Measurements from ENCODE around the gene IL3RA.
"Not testable (repeated sequence)": the region's sequence is repeated elsewhere in the genome, so short reads cannot be mapped to it uniquely, and the experiment has no call there.

Gene IL3RA

DNA sequence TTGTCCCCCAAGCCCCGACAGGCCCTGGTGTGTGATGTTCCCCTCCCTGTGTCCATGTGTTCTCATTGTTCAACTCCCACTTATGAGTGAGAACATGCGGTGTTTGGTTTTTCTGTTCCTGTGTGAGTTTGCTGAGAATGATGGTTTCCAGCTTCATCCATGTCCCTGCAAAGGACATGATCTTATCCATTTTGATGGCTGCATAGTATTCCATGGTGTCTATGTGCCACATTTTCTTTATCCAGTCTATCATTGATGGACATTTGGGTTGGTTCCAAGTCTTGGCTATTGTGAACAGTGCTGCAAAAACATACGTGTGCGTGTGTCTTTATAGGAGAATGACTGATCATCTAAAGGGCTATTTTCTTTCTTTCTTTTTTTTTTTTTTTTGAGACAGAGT is 4.2 kb upstream of the IL3RA start:
- not testable (repeated sequence) for DNase-seq

DNA sequence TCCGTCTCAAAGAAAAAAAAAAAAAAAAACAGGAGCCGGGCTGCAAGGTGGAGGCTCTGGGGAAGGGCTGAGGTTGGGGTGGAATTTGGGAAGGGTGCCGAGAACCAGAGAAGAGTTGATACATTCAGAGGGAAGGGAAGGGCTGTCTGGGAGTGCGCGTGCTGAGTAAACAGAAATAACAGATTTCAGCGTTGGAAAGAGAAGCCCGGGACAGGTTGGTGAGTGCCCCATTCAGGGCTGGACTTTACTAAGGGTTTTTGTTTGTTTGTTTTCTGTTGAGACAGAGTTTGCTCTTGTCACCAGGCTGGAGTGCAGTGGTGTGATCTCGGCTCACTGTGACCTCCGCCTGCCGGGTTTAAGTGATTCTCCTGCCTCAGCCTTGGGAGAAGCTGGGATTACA is 1.7 kb upstream of the IL3RA start:
- DNase-seq = no peak

DNA sequence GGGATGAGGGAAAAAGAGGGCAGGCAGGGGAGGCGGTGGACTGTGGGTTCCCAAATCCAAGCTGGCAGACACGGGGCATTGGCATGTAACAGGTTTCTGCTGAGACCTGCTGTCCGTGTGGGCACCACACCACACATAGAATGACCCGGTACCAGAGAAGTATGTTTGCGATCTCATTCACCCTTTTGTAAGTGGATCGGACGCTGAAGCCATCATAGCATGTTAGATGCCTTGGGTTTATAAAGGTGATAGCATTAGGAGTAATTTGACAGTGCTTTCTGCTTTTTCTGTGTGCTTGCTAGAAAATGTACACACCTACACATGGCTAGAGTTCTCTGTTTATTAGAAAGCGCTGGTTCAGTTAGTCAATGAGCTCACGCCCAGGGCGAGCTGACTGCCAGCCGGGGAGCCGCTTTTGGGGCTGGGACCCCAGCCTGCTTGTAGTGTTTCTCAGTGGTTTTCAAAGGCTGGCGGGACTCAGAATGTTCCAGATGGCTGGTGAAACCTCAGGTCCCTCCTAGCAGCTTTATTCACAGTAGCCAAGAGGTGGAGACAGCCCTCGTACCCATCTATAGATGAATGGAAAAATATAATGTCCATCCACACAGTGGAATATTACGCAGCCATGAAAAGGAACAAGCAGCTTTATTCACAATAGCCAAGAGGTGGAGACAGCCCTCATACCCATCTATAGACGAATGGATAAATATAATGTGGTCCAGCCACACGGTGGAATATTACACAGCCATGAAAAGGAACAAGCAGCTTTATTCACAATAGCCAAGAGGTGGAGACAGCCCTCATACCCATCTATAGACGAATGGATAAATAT is 579 bp downstream of the IL3RA start:
- no peak for DNase-seq

DNA sequence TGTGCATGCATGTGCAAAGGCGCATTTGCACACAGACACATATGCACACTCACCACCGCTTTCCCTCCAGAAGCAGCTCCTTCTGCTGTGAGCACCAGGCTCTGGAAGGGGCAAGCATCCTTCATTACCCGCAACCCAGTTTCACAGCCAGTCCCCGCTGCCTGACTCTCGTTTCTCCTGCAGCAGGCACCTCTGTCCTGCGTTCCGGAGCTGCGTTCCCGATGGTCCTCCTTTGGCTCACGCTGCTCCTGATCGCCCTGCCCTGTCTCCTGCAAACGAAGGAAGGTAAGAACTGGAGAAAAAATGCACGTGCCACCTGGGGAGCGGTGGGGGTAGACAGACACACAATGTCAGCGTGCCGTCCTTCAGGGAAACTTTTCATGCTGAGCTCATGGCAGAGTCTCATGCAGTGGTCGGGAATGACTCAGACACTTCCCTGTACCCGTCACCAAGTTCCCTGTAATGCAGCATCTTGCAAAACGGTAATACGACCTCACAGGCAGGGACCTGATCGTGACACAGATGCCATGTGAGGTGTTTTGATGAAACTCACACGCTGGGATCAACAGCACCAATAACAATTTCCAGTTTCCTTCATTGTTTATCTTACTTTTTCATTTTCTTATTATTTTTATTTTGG is 5.1 kb downstream of the IL3RA start:
- no peak for DNase-seq

DNA sequence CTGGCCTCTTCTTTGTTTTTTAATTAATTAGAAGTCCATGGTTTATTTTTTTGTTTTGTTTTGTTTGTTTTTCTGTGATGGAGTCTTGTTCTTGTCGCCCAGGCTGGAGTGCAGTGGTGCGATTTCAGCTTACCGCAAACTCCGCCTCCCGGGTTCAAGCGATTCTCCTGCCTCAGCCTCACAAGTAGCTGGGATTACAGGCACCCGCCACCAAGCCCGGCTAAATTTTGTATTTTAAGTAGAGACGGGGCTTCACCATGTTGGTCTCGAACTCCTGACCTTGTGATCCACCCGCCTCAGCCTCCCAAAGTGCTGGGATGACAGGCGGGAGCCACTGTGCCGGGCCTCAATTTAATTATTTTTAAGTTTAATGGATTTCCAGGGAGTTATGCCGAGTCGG is 13.0 kb downstream of the IL3RA start:
- not testable (repeated sequence) for DNase-seq

DNA sequence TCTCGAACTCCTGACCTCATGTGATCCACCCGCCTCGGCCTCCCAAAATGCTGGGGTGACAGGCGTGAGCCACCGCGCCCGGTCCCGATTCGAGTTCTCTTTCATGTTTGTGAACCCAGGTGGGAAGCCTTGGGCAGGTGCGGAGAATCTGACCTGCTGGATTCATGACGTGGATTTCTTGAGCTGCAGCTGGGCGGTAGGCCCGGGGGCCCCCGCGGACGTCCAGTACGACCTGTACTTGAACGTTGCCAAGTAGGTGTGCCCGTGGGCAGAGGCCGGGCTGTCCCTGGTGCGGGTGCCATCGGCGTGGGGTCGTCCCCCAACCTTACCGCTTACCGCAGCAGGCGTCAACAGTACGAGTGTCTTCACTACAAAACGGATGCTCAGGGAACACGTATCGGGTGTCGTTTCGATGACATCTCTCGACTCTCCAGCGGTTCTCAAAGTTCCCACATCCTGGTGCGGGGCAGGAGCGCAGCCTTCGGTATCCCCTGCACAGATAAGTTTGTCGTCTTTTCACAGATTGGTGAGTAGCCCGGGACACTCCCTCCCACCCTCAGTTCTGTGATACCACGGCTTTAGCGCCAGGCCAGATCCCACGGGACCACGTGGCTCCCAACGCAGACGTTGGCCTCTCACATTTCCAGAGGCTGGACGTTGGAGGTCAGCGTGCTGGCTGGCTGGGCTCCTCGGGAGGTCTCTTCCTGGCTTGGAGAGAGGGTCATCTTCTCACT is 15.6 kb downstream of the IL3RA start:
- no peak for DNase-seq

DNA sequence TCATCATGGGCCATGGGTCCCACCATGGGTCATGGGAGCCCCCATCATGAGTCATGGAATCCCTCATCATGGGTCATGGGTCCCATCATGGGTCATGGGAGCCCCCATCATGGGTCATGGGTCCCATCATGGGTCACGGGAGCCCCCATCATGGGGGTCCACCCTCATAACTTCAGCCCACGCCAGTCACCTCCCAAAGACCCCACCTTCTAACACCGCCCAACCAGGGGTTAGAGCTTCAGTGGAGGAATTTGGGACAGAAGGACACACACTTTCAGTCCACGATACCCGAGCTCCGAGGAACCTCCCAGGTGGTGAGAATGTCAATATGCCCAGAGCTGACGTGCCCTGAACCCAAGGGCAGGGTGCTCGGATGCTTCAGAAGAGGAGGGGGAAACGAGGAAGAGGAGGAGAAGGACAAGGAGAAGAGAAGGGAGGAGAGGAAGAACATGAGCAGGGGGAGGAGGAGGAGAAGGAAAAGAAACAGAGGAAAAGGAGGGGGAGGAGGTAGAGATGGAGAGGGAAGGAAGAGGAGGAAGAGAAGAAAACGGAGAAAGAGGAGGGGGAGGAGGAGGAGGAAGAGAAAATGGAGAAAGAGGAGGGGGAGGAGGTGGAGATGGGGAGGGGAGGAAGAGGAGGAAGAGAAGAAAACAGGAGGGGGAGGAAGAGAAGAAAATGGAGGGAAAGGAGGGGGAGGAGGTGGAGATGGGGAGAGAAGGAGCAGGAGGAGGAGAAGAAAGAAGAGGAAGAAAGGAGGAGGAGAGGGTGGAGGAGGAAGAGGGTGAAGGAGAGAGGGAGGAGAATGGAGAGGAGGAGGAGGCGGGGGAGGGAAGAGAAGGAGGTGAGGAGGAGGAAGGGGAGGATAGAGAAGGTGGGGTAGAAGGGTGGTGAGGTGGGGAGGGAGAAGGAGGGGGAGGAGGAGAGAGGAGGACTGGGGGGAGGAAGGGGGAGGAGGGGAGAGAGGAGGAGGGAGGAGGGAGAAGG is 17.7 kb downstream of the IL3RA start:
- DNase-seq = no peak

DNA sequence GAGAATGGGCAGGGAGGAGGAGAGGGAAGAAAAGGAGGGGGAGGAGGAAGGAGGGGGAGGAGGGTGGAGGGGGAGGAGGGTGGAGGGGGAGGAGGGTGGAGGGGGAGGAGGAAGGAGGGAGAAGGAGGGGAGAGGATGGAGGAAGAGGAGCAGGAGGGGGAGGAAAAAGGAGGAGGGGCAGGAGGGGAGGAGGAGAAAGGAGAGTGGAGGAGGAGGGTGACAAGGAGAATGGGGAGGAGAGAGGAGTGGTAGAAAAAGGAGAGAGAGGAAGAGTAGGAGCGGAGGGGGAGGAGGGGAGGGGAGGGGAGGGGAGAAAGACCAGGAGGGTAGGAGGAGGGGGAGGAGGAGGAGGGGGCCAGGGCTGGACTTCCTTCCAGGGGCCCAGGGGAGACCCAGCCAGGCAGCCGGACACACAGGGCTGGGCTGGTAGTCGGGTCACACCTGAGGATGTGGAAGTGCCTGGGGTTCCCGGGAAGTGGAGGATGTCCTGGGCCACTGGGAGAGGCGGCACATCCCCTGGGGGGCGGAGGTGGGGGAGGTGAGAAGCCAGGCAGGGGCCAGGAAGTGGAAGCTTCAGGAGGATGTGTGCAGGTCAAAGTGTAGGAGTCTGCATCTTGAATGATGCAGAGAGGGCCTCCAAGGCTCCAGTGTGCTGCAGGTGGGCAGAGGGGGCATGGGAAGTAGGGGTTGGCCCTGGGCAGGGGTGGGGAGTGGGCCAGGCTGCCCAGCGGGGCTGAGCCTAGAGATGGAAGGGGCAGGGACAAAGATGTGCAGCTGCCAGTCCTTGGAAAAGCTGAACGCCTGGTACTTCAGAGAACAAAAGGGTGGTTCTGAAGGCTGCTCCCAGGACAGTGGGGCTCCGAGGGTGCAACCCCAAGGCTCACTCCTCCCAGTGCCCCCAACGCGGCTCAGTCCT is 18.8 kb downstream of the IL3RA start:
- peak; percentile 50 for DNase-seq

DNA sequence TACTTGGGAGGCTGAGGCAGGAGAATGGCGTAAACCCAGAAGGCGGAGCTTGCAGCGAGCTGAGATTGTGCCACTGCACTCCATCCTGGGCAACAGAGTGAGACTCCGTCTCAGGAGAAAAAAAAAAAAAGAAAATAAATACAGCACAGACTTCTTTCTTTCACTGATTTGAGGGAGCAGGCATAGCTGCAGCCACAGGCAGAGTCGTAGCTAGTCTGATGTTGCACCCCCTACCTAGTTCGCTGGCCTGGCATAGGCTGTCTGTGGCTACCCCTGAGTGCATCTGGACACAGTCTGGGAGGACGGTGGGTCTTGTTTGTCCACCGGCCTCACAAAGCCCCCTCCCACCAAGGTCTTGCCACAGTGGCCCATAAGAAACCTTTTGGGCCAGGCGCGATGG is 21.4 kb downstream of the IL3RA start:
- DNase-seq = no peak

DNA sequence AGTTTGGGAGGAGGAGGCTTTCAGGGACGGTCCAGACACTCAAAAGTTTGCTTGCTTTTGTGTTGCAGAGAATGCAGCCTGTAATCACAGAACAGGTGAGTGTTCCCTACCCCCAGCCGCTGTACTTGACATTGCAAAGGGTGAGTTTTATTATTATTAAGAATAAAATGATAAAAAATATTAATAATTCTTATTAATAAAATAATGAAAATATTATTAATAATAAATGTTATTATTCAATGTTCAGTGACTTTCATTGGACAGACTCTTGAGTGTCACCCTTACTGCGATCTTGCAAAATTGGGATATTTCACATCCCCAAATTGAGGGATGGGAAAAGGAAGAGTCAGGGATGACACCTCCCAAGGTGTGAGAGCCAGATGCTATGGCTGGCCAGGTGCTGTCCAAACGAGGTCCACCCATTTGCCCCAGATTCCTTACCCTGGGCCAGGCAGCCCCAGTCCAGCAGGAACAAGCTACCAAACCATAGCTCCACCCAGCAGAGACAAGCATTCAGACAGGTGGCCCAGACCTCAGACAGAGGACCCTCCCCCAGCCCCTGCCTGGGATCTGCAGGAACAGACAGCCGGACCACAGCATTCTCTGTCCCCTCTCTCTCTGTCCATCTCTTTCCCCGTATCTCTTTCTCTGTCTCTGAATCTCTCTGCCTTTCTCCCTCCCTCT is 22.4 kb downstream of the IL3RA start:
- DNase-seq = no peak

DNA sequence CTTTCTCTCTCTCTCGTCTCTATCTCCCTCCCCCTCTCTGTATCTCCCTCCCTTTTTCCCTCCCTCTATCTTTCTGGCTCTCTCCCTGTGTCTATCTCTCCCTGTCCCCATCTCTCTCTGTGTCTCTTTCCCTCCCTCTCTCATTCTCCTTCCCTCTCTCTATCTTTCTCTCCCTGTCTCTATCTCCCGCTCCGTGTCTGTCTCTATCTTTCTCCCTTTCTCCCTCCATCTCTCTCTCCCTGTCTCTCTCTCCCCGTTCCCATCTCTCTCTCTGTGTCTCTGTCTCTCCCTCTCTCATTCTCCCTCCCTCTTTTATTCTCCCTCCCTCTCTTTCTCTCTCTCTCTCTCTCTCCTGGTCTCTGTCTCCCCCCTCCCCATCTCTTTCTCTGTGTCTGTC is 22.9 kb downstream of the IL3RA start:
- DNase-seq = no peak

DNA sequence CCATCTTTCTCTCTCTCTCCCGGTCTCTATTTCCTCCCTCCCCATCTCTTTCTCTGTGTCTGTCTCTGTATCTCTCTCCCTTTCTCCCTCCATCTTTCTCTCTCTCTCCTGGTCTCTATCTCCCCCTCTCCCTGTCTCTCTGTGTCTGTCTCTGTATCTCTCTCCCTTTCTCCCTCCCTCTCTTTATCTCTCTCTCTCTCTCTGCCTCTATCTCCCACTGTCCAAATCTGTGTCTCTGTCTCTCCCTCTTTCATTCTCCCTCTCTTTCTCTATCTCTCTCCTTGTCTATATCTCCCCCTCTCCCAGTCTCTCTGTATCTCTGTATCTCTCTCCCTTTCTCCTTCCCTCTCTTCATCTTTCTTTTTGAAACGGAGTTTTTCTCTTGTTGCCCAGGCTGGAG is 23.6 kb downstream of the IL3RA start:
- DNase-seq = no peak

DNA sequence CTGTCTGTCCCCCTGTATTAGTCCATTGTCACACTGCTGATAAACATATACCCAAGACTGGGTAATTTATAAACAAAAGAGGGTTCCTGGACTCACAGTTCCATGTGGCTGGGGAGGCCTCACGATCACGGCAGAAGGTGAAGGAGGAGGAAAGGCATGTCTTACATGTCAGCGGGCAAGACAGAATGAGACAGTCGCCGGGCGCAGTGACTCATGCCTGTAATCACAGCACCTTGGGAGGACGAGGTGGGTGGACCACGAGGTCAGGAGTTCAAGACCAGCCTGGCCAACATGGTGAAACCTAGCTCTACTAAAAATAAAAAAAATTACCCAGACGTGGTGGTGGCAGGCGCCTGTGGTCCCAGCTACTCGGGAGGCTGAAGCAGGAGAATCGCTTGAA is 24.7 kb downstream of the IL3RA start:
- DNase-seq = no peak

DNA sequence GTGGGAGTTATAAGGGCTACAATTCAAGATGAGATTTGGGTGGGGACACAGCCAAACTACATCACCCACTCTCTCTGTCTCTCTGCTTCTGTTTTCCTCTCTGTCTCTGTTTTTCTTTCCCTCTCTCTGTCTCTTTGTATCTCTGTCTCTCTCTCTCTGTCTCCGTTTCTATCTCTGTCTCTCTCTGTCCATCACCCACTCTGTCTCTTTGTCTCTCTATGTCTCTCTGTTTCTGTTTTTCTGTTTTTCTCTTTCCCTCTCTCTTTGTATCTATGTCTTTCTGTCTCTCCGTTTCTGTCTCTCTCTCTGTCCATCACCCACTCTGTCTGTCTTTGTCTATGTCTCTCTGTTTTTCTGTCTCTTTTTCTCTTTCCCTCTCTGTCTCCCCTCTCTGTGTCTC is 25.3 kb downstream of the IL3RA start:
- DNase-seq = no peak

DNA sequence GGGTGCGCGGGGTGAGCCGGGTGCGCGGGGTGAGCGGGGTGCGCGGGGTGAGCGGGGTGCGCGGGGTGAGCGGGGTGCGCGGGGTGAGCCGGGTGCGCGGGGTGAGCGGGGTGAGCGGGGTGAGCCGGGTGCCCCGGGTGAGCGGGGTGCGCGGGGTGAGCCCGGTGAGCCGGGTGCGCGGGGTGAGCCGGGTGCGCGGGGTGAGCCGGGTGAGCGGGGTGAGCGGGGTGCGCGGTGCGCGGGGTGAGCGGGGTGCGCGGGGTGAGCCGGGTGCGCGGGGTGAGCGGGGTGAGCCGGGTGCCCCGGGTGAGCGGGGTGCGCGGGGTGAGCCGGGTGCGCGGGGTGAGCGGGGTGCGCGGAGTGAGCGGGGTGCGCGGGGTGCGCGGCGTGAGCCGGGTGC is 29.8 kb downstream of the IL3RA start:
- not testable (repeated sequence) for DNase-seq

DNA sequence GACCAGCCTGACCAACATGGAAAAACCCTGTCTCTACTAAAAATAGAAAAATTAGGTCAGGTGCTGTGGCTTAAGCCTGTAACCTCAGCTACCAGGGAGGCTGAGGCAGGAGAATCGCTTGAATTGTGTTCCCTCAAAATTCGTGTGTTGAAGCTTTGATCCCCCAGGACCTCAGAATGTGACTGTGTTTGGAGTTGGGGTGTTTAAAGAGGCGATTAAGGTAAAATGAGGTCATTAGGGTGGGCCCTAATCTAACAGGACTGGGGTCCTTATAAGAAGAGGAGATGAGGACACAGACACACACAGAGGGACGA is 31.8 kb downstream of the IL3RA start:
- DNase-seq = no peak

DNA sequence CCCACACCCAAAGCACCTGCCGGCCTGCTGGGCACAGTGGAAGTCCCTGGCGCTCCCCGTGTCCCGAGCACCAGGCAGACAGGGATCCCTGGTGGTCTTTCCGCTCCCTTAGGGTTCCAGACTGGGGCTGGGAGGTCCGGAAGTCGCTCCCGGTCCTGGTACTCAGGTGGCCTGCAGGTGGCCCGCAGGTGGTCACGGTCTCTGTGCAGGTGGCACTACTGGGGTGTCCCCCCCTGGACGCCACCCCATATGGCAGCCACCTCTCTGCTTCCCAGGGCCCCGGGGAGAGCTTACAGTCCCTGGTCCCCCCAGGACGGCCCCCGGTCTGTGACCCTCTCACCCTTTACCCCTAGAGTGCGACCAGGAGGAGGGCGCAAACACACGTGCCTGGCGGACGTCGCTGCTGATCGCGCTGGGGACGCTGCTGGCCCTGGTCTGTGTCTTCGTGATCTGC is 41.7 kb downstream of the IL3RA start:
- no peak for DNase-seq

DNA sequence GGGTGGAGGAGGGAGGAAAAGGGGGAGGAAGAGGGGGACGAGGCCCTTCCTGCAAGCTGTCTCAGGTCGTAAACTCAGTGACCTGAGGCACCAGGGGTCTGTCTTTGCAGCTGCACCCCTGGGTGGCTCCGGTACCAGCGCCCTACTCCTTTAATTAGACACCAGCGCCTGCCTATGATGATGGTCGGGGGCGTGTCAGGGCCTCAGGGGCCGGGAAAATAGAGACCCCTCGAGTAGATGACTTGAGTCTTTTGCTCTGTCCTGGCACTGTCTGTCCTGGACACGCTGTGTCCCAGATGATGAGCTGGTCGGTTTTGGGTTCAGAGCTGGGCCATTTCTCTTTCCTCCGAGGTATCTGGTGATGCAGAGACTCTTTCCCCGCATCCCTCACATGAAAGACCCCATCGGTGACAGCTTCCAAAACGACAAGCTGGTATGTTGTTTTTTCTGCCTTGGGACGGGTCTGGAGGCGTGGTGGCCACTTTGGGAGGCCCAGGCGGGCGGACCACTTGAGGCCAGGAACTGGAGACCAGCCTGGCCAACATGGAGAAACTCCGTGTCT is 44.2 kb downstream of the IL3RA start:
- no peak for DNase-seq

DNA sequence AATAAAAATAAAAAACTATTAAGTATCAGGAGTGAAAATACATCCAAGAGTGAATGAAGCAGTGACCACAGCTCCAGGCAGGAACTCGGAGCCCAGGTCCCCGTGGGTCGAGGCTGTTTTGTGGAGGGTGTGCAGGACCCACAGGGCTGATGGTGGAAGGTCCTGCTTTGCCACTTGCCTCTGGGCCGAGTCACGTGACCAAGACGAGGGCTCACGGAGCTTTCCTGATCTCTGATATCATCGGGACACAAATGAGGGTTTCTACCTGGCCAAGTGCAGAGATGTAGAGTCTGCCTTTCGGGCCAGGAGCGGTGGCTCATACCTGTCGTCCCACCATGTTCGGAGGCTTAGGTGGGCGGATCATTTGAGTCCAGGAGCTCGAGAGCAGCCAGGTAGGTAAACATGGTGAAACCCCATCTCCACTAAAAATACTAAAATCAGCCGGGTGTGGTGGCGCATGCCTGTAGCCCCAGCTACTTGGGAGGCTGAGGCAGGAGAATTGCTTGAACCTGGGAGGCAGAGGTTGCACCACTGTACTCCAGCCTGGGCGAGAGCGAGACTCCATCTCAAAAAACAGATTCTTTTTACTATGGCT is 48.2 kb downstream of the IL3RA start:
- DNase-seq = no peak
